Esophagus muscularis mucosa (tissue), 4 donors: Measurements from ENCODE around the gene NELFCD. TPM values are rescaled to one million over a fixed set of nuclear protein-coding genes. Genes with fewer than 3 reads are reported as not detected.

Experiments used
- DNase-seq: peaks from one replicate; pipeline ENCODE4 v3.0.0-alpha.2; 2017; ENCODE audit errors: extremely low spot score
- H3K27ac ChIP-seq, 4 donors: fragments of 200-600 bp; sonication (generic); replicated peaks in 1 of 4; 1 replicate in 3 of 4; 2 replicates in 1 of 4; pipeline ENCODE4 v1.5.1; 2016 to 2019; ENCODE audit warnings: mild to moderate bottlenecking in 1 of 4
- H3K27me3 ChIP-seq, 4 donors: fragments of 200-600 bp; sonication (generic); one replicate each; pipeline versions ENCODE4 v1.5.1 to v1.6.0; 2016 to 2019
- H3K36me3 ChIP-seq, 4 donors: fragments of 200-600 bp; sonication (generic); one replicate each; pipeline ENCODE4 v1.5.1; 2016 to 2019
- H3K4me1 ChIP-seq, 4 donors: fragments of 200-600 bp; sonication (generic); one replicate each; pipeline ENCODE4 v1.5.1; 2016 to 2019
- H3K4me3 ChIP-seq, 4 donors: fragments of 200-600 bp; sonication (generic); 1 replicate in 2 of 4; 2 replicates in 2 of 4; pipeline ENCODE4 v1.5.1; 2016 to 2019; ENCODE audit warnings: mild to moderate bottlenecking in 4 of 4, moderate library complexity in 1 of 4
- H3K9me3 ChIP-seq, 4 donors: fragments of 200-600 bp; sonication (generic); 1 replicate in 3 of 4; 2 replicates in 1 of 4; pipeline ENCODE4 v1.5.1; 2016 to 2019
- CTCF ChIP-seq, 3 experiments: fragments of 200-600 bp in 2 of 3; fragments of 450-650 bp in 1 of 3; sonication (generic) in 2 of 3; IDR thresholded peaks; one replicate each; pipeline ENCODE4 v1.5.1; 2017 to 2019; ENCODE audit warnings: antibody characterized with exemption in 3 of 3, mild to moderate bottlenecking in 2 of 3, moderate library complexity in 1 of 3
- EP300 ChIP-seq: sonication (generic); formaldehyde crosslinking; IDR thresholded peaks from one replicate; pipeline ENCODE4 v1.6.1; 2017; ENCODE audit warnings: antibody characterized with exemption
- POLR2A ChIP-seq: fragments of 450-650 bp; IDR thresholded peaks from one replicate; pipeline ENCODE4 v1.6.1; 2017; ENCODE audit warnings: antibody characterized with exemption, moderate library complexity, mild to moderate bottlenecking, low read depth
- POLR2AphosphoS5 ChIP-seq, 2 donors: sonication (generic); formaldehyde crosslinking; IDR thresholded peaks; one replicate each; pipeline ENCODE4 v1.6.1; 2017; ENCODE audit warnings: antibody characterized with exemption in 2 of 2
- WGBS: methylation state at CpG from one replicate; pipeline ENCODE4 v1.1.5; 2018; 5-methylcytosine and 5-hydroxymethylcytosine counted together
- intact Hi-C: fragments of 100-400 bp; cut with DNase I; formaldehyde crosslinking; loops from one replicate; pipeline ENCODE4 v1.15.1; 2023
- total RNA-seq, 4 donors: library from RNA; depleted of rRNA; stranded (reverse); fragments of >200 nt; gene quantifications; one replicate each; pipeline versions ENCODE4 v1.1.0 to v1.2.1, GENCODE V29; 2016

NELFCD gene
- total RNA-seq, 4 donors from 2014 or later: 30.5 to 41.5 (median 34.9) TPM

- peaks cover 0 to 9% (median 3%) of the 10 kb centered on the region in 4 donors for H3K9me3 ChIP-seq
- TF ChIP-seq POLR2AphosphoS5 (IDR thresholded peaks at IDR 0.05) (no peak), POLR2A (no peak), EP300 (no peak), CTCF (IDR thresholded peaks at IDR 0.05) (no peak)
- H3K4me1 ChIP-seq: no peaks in the 10 kb centered on the region
- 79% methylated on average over 12 of the region's 14 CpGs for WGBS
- intact Hi-C loops: no loop called here
- no peak for DNase-seq
- no peaks in the 10 kb centered on the region for H3K27me3 ChIP-seq
- H3K4me3 ChIP-seq: no peak overlapping the region
- no peak overlapping the region for H3K27ac ChIP-seq
- H3K36me3 ChIP-seq: no peaks in the 10 kb centered on the region
Observed at GRCh38 chr20:58965270-58966064, 15.6 kb upstream of the NELFCD start.

GRCh38 chr20:58967652-58968429, 13.2 kb upstream of the NELFCD start:
- intact Hi-C loops: no loop called here
- WGBS: 82% methylated on average over 10 of the region's 10 CpGs

GRCh38 chr20:58969439-58969838, 11.6 kb upstream of the NELFCD start:
- Histone ChIP-seq H3K27me3 (no peaks in the 10 kb centered on the region), H3K9me3 (peaks cover 0 to 9% (median 3%) of the 10 kb centered on the region in 4 donors), H3K4me1 (no peaks in the 10 kb centered on the region), H3K36me3 (no peaks in the 10 kb centered on the region), H3K27ac (no peak overlapping the region), H3K4me3 (no peak overlapping the region)
- no peak for DNase-seq
- intact Hi-C loops: no loop called here
- no peak for TF ChIP-seq EP300
- TF ChIP-seq POLR2AphosphoS5 (IDR thresholded peaks at IDR 0.05): no peak
- 94% methylated on average over 2 of the region's 2 CpGs for WGBS

More at GRCh38 chr20:58967652-58968429, 13.2 kb upstream of the NELFCD start:
- Histone ChIP-seq H3K9me3 (peaks cover 0 to 9% (median 3%) of the 10 kb centered on the region in 4 donors), H3K4me3 (no peak overlapping the region), H3K27me3 (no peaks in the 10 kb centered on the region), H3K4me1 (no peaks in the 10 kb centered on the region), H3K27ac (no peak overlapping the region), H3K36me3 (no peaks in the 10 kb centered on the region)
- no peak for DNase-seq
- TF ChIP-seq EP300 (no peak), POLR2AphosphoS5 (IDR thresholded peaks at IDR 0.05) (no peak), CTCF (IDR thresholded peaks at IDR 0.05) (no peak), POLR2A (no peak)

- H3K9me3 ChIP-seq: peaks cover 0 to 11% (median 6%) of the 10 kb centered on the region in 4 donors
- intact Hi-C loops: no loop called here
- 62% methylated on average over 1 of the region's 1 CpG for WGBS
Observed at GRCh38 chr20:58970146-58970545, 10.9 kb upstream of the NELFCD start.

More at GRCh38 chr20:58970146-58970545, 10.9 kb upstream of the NELFCD start:
- Histone ChIP-seq H3K27ac (no peak overlapping the region), H3K4me1 (no peaks in the 10 kb centered on the region), H3K4me3 (no peak overlapping the region), H3K36me3 (no peaks in the 10 kb centered on the region), H3K27me3 (no peaks in the 10 kb centered on the region)
- no peak for TF ChIP-seq CTCF (IDR thresholded peaks at IDR 0.05)
- no peak for TF ChIP-seq POLR2A
- TF ChIP-seq POLR2AphosphoS5 (IDR thresholded peaks at IDR 0.05): no peak
- TF ChIP-seq EP300: no peak
- no peak for DNase-seq
